Measurements from ENCODE around the gene SMAD6. TPM values are rescaled to one million over a fixed set of nuclear protein-coding genes. Genes with fewer than 3 reads are reported as not detected.

Gene SMAD6
- total and polyA plus RNA-seq, 10 of the 15 experiments (the other 5 are each of a cell fraction or from before 2014, with no cell fraction given), result under 0.01 to 0.10 (median 0.03) TPM; not detected in 7

DNA sequence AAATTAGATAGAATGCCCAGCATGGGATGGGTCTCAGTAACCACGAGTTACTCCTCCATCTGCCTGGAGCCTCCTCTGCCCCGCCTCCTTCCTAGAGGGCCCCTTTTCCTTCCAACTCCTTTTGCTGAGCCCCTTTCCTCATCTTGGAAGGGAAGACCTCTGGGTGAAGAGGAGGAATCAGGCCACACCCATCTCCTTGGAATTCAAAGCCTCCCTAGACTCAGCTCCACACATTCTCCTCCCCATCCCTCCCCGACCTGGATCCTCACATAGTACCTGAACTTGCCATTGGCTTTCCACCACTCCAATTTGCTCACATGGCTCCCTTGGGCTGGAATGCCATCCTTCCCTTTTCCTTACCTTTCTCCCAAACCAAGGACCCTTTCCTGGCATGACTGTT is 128.8 kb downstream of the SMAD6 start:
- H3K27ac ChIP-seq (ENCODE audit: control insufficient read depth, insufficient read depth), result no peak overlapping the region
- no peak overlapping the region for H2AFZ ChIP-seq (ENCODE audit: control insufficient read depth, low read depth, low read length)
- DNase-seq (ENCODE audit: low read depth, low spot score) (no peak), FAIRE-seq (no peak), ATAC-seq (no peak)
- H3K4me3 ChIP-seq, result no peak overlapping the region
- no peaks in the 10 kb centered on the region; a peak in 1 of 4 replicates for H3K27me3 ChIP-seq (replicated peaks in 1 of 2; ENCODE audit: control insufficient read depth in 2 of 2, insufficient read depth in 2 of 2, low read length in 1 of 2)
- no peak overlapping the region for H3K4me2 ChIP-seq (ENCODE audit: control insufficient read depth, insufficient read depth)
- intact Hi-C loops (cut with micrococcal nuclease; ENCODE audit: unreplicated experiment) (no loop called here), in situ Hi-C loops (cut with MboI) (no loop called here)
- CTCF ChIA-PET, result no interaction called here
- no peaks in the 10 kb centered on the region for H3K36me3 ChIP-seq (ENCODE audit: control insufficient read depth in 2 of 2, insufficient read depth in 2 of 2, low read length in 1 of 2)
- POLR2A ChIA-PET, result no interaction called here
- BruUV-seq (replicated peaks), result no TSS peak
- no peak overlapping the region for H3K9ac ChIP-seq (ENCODE audit: control insufficient read depth, insufficient read depth, low read length)
- SMC1A ChIA-PET (ENCODE audit: uncharacterized antibody, unreplicated experiment), result interaction anchor here (1.1 kb wide), 1 partner anchor 402 kb away, joined by 3 read pairs; no protein-coding TSS in a partner anchor
- H4K20me1 ChIP-seq (ENCODE audit: control insufficient read depth, insufficient read depth), result no peaks in the 10 kb centered on the region
- no peaks in the 10 kb centered on the region for H3K79me2 ChIP-seq (ENCODE audit: control insufficient read depth, insufficient read depth, low read length)
- RAD21 ChIA-PET (ENCODE audit: unreplicated experiment), result no interaction called here
- no peaks in the 10 kb centered on the region for H3K4me1 ChIP-seq (ENCODE audit: control insufficient read depth, insufficient read depth, low read length)
- peaks cover 3% of the 10 kb centered on the region; the same call in 1 of the 3 replicates for H3K9me3 ChIP-seq (replicated peaks; ENCODE audit: control insufficient read depth, insufficient read depth, low read length)
- 27% methylated on average over 3 of the region's 3 CpGs for WGBS (ENCODE audit: insufficient coverage, insufficient replicate concordance, low lambda C conversion rate, missing lambda C conversion rate)
- no peak for TF ChIP-seq ZNF622 (IDR thresholded peaks at IDR 0.05)
- TF ChIP-seq CHD1 (IDR thresholded peaks at IDR 0.05; ENCODE audit: low read depth, low read length), result no peak
- TF ChIP-seq, protein P1, sequence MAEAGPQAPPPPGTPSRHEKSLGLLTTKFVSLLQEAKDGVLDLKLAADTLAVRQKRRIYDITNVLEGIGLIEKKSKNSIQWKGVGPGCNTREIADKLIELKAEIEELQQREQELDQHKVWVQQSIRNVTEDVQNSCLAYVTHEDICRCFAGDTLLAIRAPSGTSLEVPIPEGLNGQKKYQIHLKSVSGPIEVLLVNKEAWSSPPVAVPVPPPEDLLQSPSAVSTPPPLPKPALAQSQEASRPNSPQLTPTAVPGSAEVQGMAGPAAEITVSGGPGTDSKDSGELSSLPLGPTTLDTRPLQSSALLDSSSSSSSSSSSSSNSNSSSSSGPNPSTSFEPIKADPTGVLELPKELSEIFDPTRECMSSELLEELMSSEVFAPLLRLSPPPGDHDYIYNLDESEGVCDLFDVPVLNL (IDR thresholded peaks at IDR 0.05; ENCODE audit: low read depth, low read length), result no peak
- TF ChIP-seq PML (IDR thresholded peaks at IDR 0.05; ENCODE audit: low read length), result no peak
- no peak for TF ChIP-seq STAT1 (conservative IDR thresholded peaks at IDR 0.05)
- TF ChIP-seq, protein P2, sequence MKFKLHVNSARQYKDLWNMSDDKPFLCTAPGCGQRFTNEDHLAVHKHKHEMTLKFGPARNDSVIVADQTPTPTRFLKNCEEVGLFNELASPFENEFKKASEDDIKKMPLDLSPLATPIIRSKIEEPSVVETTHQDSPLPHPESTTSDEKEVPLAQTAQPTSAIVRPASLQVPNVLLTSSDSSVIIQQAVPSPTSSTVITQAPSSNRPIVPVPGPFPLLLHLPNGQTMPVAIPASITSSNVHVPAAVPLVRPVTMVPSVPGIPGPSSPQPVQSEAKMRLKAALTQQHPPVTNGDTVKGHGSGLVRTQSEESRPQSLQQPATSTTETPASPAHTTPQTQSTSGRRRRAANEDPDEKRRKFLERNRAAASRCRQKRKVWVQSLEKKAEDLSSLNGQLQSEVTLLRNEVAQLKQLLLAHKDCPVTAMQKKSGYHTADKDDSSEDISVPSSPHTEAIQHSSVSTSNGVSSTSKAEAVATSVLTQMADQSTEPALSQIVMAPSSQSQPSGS (IDR thresholded peaks at IDR 0.05; ENCODE audit: low read length), result no peak
- TF ChIP-seq ZZZ3 (IDR thresholded peaks at IDR 0.05; ENCODE audit: control insufficient read depth, insufficient read length, low read depth), result no peak
- TF ChIP-seq MTA2 (IDR thresholded peaks at IDR 0.05; ENCODE audit: low read depth), result no peak
- TF ChIP-seq, protein P3, sequence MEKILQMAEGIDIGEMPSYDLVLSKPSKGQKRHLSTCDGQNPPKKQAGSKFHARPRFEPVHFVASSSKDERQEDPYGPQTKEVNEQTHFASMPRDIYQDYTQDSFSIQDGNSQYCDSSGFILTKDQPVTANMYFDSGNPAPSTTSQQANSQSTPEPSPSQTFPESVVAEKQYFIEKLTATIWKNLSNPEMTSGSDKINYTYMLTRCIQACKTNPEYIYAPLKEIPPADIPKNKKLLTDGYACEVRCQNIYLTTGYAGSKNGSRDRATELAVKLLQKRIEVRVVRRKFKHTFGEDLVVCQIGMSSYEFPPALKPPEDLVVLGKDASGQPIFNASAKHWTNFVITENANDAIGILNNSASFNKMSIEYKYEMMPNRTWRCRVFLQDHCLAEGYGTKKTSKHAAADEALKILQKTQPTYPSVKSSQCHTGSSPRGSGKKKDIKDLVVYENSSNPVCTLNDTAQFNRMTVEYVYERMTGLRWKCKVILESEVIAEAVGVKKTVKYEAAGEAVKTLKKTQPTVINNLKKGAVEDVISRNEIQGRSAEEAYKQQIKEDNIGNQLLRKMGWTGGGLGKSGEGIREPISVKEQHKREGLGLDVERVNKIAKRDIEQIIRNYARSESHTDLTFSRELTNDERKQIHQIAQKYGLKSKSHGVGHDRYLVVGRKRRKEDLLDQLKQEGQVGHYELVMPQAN (conservative IDR thresholded peaks at IDR 0.05), result no peak
- TF ChIP-seq, protein P4, sequence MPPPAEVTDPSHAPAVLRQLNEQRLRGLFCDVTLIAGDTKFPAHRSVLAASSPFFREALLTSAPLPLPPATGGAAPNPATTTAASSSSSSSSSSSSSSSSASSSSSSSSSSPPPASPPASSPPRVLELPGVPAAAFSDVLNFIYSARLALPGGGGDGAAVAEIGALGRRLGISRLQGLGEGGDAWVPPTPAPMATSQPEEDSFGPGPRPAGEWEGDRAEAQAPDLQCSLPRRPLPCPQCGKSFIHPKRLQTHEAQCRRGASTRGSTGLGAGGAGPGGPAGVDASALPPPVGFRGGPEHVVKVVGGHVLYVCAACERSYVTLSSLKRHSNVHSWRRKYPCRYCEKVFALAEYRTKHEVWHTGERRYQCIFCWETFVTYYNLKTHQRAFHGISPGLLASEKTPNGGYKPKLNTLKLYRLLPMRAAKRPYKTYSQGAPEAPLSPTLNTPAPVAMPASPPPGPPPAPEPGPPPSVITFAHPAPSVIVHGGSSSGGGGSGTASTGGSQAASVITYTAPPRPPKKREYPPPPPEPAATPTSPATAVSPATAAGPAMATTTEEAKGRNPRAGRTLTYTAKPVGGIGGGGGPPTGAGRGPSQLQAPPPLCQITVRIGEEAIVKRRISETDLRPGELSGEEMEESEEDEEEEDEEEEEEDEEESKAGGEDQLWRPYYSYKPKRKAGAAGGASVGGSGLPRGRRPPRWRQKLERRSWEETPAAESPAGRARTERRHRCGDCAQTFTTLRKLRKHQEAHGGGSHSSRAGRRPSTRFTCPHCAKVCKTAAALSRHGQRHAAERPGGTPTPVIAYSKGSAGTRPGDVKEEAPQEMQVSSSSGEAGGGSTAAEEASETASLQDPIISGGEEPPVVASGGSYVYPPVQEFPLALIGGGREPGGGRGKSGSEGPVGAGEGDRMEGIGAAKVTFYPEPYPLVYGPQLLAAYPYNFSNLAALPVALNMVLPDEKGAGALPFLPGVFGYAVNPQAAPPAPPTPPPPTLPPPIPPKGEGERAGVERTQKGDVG (CRISPR knock-in tag; IDR thresholded peaks at IDR 0.05), result no peak
- TF ChIP-seq ZNF217 (IDR thresholded peaks at IDR 0.05), result no peak
- no peak for TF ChIP-seq NR2C1 (IDR thresholded peaks at IDR 0.05)
- no peak for TF ChIP-seq TCF3 (IDR thresholded peaks at IDR 0.05; ENCODE audit: borderline replicate concordance, insufficient read depth, low read depth, low read length)
- TF ChIP-seq RAD21 (IDR thresholded peaks at IDR 0.05; ENCODE audit: insufficient read depth, low read depth, low read length), result no peak
- no peak for TF ChIP-seq SREBF2 (IDR thresholded peaks at IDR 0.05; ENCODE audit: low read length)
- TF ChIP-seq SREBF1 (IDR thresholded peaks at IDR 0.05; ENCODE audit: low read length), result no peak
- no peak for TF ChIP-seq SMAD5 (IDR thresholded peaks at IDR 0.05; ENCODE audit: low read depth)
- TF ChIP-seq, protein P5, sequence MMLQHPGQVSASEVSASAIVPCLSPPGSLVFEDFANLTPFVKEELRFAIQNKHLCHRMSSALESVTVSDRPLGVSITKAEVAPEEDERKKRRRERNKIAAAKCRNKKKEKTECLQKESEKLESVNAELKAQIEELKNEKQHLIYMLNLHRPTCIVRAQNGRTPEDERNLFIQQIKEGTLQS (IDR thresholded peaks at IDR 0.05; ENCODE audit: borderline replicate concordance, extremely low read depth, low read depth, low read length), result no peak
- no peak for TF ChIP-seq POLR2AphosphoS5 (IDR thresholded peaks at IDR 0.05; ENCODE audit: low read length)

Measured in GM12878 (cell line).